ENCODE data around the gene AHRR.
"Not testable (repeated sequence)": the region's sequence is repeated elsewhere in the genome, so short reads cannot be mapped to it uniquely, and the experiment has no call there.

The AHRR gene

GRCh38 chr5:414991-415927 lies 93.7 kb downstream of the AHRR start:
- not testable (repeated sequence) for DNase-seq (ENCODE audit: low read depth in 2 of 2)

GRCh38 chr5:415928-416635 lies 94.6 kb downstream of the AHRR start:
- no peak for DNase-seq (ENCODE audit: low read depth in 2 of 2)

GRCh38 chr5:416636-416960 lies 95.1 kb downstream of the AHRR start:
- DNase-seq (ENCODE audit: low read depth in 2 of 2) = no peak

GRCh38 chr5:417301-418161 lies 96.0 kb downstream of the AHRR start:
- no peak for DNase-seq (ENCODE audit: low read depth in 2 of 2)

DNA sequence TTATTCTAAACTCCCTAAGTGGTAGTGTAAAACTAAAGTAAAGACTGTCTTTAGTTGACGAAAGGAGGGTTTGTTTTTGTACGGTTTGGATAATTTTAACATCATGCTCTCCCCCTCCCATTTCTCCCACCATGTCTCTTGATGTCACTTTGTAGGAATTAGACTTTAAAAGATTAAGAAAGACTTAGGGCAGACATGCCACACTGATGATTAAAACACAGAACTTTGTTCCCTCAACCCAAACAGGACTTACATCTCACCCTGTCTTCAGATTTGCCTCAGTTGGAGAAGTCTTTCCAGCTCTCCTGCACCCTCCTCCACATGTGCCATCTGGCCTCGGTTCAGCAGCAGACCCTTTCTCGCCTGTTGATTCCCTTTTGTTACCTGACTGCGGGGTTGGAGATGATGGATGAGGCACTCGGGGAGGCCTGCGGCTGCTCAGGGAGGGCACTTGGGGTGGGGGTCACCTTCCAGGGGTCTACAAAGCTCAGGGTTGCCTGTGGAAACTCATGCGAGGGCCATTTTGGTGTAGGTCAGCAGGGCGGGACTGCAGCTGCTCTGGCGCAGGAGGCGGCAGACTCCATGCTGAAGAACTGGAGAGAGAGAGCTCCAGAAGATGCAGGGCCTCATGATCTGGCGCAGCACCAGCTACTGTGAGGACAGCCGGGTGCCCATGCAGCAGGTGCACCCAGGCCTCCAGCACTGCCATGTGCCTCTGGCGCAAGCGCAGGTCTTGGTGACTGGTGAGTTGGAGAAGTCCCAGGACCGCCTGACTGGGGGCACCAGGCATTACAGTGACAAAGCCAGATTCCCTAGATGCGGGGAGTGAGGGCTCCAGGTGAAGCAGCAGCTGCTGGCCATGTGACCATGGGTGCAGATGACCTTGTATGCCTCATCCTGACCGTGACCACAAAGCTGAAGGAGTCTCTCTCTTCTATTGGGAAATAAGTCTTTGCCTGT lies 96.9 kb downstream of the AHRR start:
- no peak for DNase-seq (ENCODE audit: low read depth in 2 of 2)

- DNase-seq (ENCODE audit: low read depth in 2 of 2) = no peak
Observed at GRCh38 chr5:419970-420369, 98.5 kb downstream of the AHRR start.

DNA sequence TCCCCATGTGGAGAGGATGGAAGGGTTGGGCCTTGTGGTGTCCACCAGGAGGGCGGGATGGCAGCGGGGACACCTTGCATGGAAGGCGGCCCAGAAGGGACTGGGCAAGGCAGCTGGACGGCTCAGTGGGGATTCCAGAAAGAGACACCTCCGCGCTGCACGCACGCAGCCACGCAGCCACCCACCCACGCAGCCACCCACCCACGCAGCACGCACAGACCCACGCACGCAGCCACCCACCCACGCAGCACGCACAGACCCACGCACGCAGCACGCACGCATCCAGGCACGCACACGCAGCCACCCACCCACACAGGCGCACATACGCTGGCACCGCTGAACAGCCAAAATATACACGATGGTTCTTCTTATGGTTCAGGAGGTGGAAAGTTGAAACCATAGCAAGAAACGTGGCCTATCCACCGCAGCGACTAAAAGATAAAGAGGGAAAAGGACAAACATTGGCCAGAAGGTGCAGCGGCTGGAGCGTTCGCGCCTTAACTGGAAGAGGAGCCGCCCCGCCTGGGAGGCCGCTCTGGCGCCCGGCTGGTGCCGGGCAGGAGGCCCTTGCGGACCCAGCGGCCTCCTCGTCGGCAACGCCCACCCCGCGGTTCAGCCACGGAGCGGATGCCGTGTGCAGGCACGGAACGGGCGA lies 99.2 kb downstream of the AHRR start:
- DNase-seq (ENCODE audit: low read depth in 2 of 2) = no peak

GRCh38 chr5:421287-421880 lies 99.9 kb downstream of the AHRR start:
- no peak for DNase-seq (ENCODE audit: low read depth in 2 of 2)

DNA sequence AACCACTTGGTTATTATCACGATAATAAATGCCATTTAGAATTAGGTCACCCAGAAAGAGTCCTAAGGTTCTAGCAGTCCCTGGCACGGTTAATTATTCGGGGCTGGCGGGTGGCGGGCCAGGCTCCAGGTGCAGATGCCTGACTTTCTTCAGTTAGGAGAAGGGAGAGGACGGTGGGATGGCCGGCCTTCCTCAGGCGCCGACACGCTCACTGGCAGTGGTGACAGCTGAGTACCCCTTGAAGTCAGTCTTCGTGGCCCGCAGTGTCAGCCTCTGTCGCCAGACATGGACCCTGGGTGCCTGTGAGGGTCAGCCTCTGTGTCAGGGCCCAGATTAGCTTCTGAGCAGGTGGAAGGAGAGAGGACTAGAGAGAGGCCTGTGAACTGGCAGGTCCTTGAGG lies 100.4 kb downstream of the AHRR start:
- no peak for DNase-seq (ENCODE audit: low read depth in 2 of 2)

DNA sequence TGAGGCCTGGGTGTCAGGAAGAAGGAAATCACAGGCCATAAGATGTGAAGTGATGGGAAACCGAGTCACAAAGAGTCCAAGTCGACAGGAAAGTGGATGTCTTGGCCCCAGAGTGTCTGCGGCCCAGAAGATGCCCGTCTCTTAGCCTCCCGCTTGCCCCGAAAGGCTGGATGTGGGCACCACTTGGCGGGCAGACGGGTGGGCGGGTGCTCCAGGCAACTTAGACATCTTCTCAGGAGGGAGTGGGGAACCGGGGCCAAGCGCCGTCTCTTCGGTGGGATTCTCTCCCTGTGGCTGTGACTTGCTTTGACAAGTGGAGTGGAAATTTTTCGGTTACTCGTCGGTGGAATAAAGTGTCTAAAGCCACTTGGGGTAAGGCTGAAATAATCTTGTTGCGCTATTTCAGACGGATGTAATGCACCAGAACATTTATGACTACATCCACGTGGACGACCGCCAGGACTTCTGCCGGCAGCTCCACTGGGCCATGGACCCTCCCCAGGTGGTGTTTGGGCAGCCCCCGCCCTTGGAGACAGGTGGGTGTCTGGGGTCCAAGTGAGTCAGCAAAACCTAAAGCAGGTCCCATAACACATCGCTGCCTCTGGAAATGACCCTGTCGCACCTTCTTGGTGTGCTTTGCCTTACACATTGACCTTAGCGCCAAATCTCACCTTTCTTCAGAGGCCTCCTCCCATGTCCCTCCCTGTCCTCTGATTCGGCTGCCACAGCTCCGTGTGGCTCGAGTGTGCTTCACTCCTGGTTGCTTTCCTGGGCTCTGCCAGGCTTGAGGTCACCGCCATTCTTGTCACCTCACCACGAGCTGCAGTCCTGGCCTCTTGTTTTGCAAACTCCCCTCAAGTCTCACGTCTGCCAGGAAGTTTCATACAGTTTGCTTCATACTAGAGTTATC lies 101.1 kb downstream of the AHRR start:
- no peak for DNase-seq (ENCODE audit: low read depth in 2 of 2)

DNA sequence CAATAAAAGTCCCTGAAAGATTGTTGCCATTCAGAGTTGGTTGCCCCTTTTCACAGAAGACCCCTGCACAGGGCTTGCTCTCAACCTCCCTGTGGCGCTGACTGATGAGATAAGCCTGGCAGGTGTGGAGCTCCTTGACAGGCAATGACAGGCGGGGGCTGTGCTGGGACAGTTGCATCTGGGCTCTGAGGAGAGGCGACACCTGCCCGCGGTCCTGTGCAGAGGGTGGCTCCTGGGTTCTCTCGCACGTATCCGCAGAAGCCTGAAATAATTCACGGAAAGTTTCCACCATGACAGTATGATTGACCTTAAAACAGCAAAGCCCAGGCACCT lies 101.7 kb downstream of the AHRR start:
- no peak for DNase-seq (ENCODE audit: low read depth in 2 of 2)

DNA sequence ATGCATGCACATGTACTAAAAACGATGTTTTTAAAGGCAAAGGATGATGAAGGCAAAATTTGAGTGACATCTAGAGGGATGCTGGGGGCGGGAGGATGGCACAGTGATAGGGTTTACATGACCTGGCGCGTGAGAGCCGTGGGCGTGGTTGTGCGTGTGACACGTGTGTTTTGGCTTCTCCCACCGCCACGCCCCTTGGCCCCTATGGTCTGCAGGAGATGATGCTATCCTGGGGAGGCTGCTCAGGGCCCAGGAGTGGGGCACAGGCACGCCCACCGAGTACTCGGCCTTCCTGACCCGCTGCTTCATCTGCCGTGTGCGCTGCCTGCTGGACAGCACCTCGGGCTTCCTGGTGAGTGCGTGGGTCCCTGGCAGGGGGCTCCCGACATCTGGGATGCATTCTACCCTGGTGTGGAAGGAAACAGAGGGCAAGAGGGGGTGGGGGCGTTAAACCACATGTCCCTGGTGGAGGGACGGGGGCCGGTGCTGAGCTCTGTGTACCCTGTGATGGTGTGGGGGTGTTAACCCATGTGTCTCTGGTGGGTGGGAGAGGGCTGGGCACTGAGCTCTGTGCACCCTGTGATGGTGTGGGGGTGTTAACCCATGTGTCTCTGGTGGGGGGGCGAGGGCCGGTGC lies 102.2 kb downstream of the AHRR start:
- no peak for DNase-seq (ENCODE audit: low read depth in 2 of 2)

GRCh38 chr5:424301-425110 lies 103.0 kb downstream of the AHRR start:
- DNase-seq (ENCODE audit: low read depth in 2 of 2) = no peak

DNA sequence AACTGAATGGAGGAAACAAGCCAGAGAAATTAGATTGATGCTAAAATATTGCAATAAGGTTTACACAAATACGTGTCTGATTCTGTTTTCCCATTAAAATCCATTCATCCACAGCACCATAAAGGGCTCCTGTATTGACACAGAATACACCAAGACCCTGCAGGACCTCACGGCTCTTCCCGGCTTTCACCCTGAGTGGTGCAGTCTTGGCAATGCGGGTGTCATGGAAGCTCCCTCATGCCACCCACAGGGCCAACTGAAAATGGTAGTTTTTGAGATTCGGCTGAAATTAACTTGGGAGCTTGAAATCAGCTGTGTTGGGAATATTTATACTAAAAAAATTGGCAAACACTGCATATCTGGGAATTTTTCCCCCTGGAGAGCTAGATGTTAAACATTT lies 104.2 kb downstream of the AHRR start:
- DNase-seq (ENCODE audit: low read depth in 2 of 2) = no peak

DNA sequence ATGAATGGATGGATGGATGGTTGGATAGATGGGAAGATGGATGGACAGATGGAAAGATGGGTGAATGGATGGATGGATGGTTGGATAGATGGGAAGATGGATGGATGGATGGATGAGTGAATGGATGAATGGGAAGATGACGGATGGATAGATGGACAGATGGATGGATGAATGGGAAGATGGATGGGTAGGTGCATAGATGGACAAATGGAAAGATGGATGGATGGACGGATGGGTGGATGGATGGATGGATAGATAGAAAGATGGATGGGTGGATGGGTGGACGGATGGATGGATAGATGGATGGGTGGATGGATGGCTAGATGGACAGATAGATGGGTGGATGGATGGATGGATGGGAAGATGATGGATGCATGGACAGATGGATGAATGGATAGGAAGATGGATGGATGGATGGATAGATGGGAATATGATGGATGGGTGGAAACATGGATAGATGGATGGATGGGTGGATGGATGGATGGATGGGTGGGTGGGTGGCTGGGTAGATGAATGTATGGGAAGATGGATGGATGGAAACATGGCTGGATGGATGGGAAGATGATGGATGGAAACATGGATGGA lies 105.0 kb downstream of the AHRR start:
- DNase-seq (ENCODE audit: low read depth in 2 of 2) = no peak

GRCh38 chr5:427415-428087 lies 106.0 kb downstream of the AHRR start:
- no peak for DNase-seq (ENCODE audit: low read depth in 2 of 2)

GRCh38 chr5:428219-428618 lies 106.7 kb downstream of the AHRR start:
- no peak for DNase-seq (ENCODE audit: low read depth in 2 of 2)

Measured in stimulated activated CD4-positive, alpha-beta T cell treated with anti-CD3 and anti-CD28 coated beads, Interleukin-1b, Interleukin-23, amount 100 ng/mL, for 4 hours (primary cell).